GM18951 (cell line): ENCODE measurements around the gene NUBP2.

Experiments used
- POLR2A ChIP-seq: IDR thresholded peaks from 4 replicates; pipeline ENCODE4 v1.6.1; 2011; ENCODE audit warnings: mild to moderate bottlenecking; ENCODE audit not compliant: insufficient read length, insufficient read depth; ENCODE audit errors: extremely low read depth
- in situ Hi-C: fragments of 300-500 bp; cut with MboI; formaldehyde crosslinking; loops from one replicate; pipeline ENCODE4 v1.12.0; 2022; ENCODE audit warnings: low sequenced_read_pairs, mixed read lengths, inconsistent platforms; ENCODE audit not compliant: unreplicated experiment

The NUBP2 gene

GRCh38 chr16:1787322-1788094, 4.7 kb downstream of the NUBP2 start:
- in situ Hi-C loops: no loop called here
- TF ChIP-seq POLR2A: no peak

GRCh38 chr16:1788095-1788707, 5.4 kb downstream of the NUBP2 start:
- in situ Hi-C loops: no loop called here
- TF ChIP-seq POLR2A: no peak

GRCh38 chr16:1788708-1789100, 5.9 kb downstream of the NUBP2 start:
- no peak for TF ChIP-seq POLR2A
- in situ Hi-C loops: no loop called here

- TF ChIP-seq POLR2A: no peak
- in situ Hi-C loops: no loop called here
Measured at GRCh38 chr16:1789643-1790045, 6.9 kb downstream of the NUBP2 start.

GRCh38 chr16:1790261-1790610, 7.5 kb downstream of the NUBP2 start:
- in situ Hi-C loops: no loop called here
- TF ChIP-seq POLR2A: no peak

GRCh38 chr16:1790611-1791255, 8.0 kb downstream of the NUBP2 start:
- TF ChIP-seq POLR2A: no peak
- in situ Hi-C loops: no loop called here

GRCh38 chr16:1791256-1791942, 8.6 kb downstream of the NUBP2 start:
- TF ChIP-seq POLR2A: no peak
- in situ Hi-C loops: no loop called here

GRCh38 chr16:1791943-1792812, 9.4 kb downstream of the NUBP2 start:
- no peak for TF ChIP-seq POLR2A
- in situ Hi-C loops: no loop called here

GRCh38 chr16:1792836-1793577, 10.2 kb downstream of the NUBP2 start:
- in situ Hi-C loops: no loop called here
- no peak for TF ChIP-seq POLR2A

GRCh38 chr16:1793578-1794220, 10.9 kb downstream of the NUBP2 start, which contains the start of gene IGFALS:
TSS of gene IGFALS (minus strand) at chr16:1793705. CDS start at chr16:1793652, 53 bp downstream.
- no peak for TF ChIP-seq POLR2A
- in situ Hi-C loops: no loop called here

GRCh38 chr16:1794221-1794871, 11.6 kb downstream of the NUBP2 start:
- in situ Hi-C loops: no loop called here
- TF ChIP-seq POLR2A: no peak
